ENCODE measurements around the gene SENP7.

The SENP7 gene

GRCh38 chr3:101303836-101304235 lies 209.2 kb downstream of the SENP7 start:
- no peak overlapping the region for H3K4me3 ChIP-seq
- no peak overlapping the region for H3K27ac ChIP-seq
- DNase-seq (ENCODE audit: low spot score), result no peak
- TF ChIP-seq CTCF (IDR thresholded peaks at IDR 0.05), result no peak

GRCh38 chr3:101303089-101303731 lies 209.8 kb downstream of the SENP7 start:
- DNase-seq (ENCODE audit: low spot score), result no peak
- no peak for TF ChIP-seq CTCF (IDR thresholded peaks at IDR 0.05)
- H3K27ac ChIP-seq, result no peak overlapping the region
- no peak overlapping the region for H3K4me3 ChIP-seq

- TF ChIP-seq CTCF (IDR thresholded peaks at IDR 0.05), result no peak
- H3K4me3 ChIP-seq, result no peak overlapping the region
- no peak for DNase-seq (ENCODE audit: low spot score)
Observed at GRCh38 chr3:101300073-101300472, 212.9 kb downstream of the SENP7 start.

GRCh38 chr3:101292027-101292426 lies 221.0 kb downstream of the SENP7 start:
- DNase-seq (ENCODE audit: low spot score), result no peak
- no peak overlapping the region for H3K4me3 ChIP-seq
- TF ChIP-seq CTCF (IDR thresholded peaks at IDR 0.05), result no peak

More at GRCh38 chr3:101300073-101300472, 212.9 kb downstream of the SENP7 start:
- no peak overlapping the region for H3K27ac ChIP-seq

GRCh38 chr3:101288294-101288693 lies 224.7 kb downstream of the SENP7 start:
- Histone ChIP-seq H3K27ac (no peak overlapping the region), H3K4me3 (no peak overlapping the region)
- no peak for DNase-seq (ENCODE audit: low spot score)
- no peak for TF ChIP-seq CTCF (IDR thresholded peaks at IDR 0.05)

More at GRCh38 chr3:101292027-101292426, 221.0 kb downstream of the SENP7 start:
- no peak overlapping the region for H3K27ac ChIP-seq

GRCh38 chr3:101284757-101285156 lies 228.3 kb downstream of the SENP7 start:
- H3K4me3 ChIP-seq, result no peak overlapping the region
- H3K27ac ChIP-seq, result no peak overlapping the region
- no peak for DNase-seq (ENCODE audit: low spot score)
- TF ChIP-seq CTCF (IDR thresholded peaks at IDR 0.05), result no peak

- DNase-seq (ENCODE audit: low spot score), result no peak
- no peak overlapping the region for H3K27ac ChIP-seq
- TF ChIP-seq CTCF (IDR thresholded peaks at IDR 0.05), result no peak
- H3K4me3 ChIP-seq, result no peak overlapping the region
Observed at GRCh38 chr3:101281521-101282030, 231.4 kb downstream of the SENP7 start.
